HG03159 (cell line): ENCODE data around the gene BCAS3.
"Not testable (repeated sequence)": the region's sequence is repeated elsewhere in the genome, so short reads cannot be mapped to it uniquely, and the experiment has no call there.

Source experiments
- ATAC-seq: cut with Tn5 transposase; IDR thresholded peaks from one replicate; pipeline ENCODE4 v1.9.1; 2021; ENCODE audit warnings: mild to moderate bottlenecking, moderate library complexity; ENCODE audit not compliant: unreplicated experiment

BCAS3 gene

GRCh38 chr17:61352408-61352770, 674.7 kb downstream of the BCAS3 start:
- no peak for ATAC-seq

GRCh38 chr17:61352781-61353491, 675.3 kb downstream of the BCAS3 start:
- no peak for ATAC-seq

GRCh38 chr17:61353615-61354014, 676.0 kb downstream of the BCAS3 start:
- no peak for ATAC-seq

GRCh38 chr17:61354895-61355874, 677.5 kb downstream of the BCAS3 start:
- no peak for ATAC-seq

GRCh38 chr17:61357061-61357460, 679.4 kb downstream of the BCAS3 start:
- ATAC-seq: not testable (repeated sequence)

- not testable (repeated sequence) for ATAC-seq
Measured at GRCh38 chr17:61359513-61359912, 681.9 kb downstream of the BCAS3 start.

- no peak for ATAC-seq
Measured at GRCh38 chr17:61360318-61360943, 682.8 kb downstream of the BCAS3 start.

- ATAC-seq: no peak
Measured at GRCh38 chr17:61361084-61361483, 683.4 kb downstream of the BCAS3 start.

- ATAC-seq: no peak
Measured at GRCh38 chr17:61362396-61362795, 684.7 kb downstream of the BCAS3 start.

GRCh38 chr17:61362852-61363600, 685.4 kb downstream of the BCAS3 start:
- ATAC-seq: no peak

- no peak for ATAC-seq
Measured at GRCh38 chr17:61363601-61364462, 686.2 kb downstream of the BCAS3 start.

- no peak for ATAC-seq
Measured at GRCh38 chr17:61364463-61364846, 686.8 kb downstream of the BCAS3 start.

GRCh38 chr17:61366076-61366714, 688.5 kb downstream of the BCAS3 start:
- ATAC-seq: no peak

GRCh38 chr17:61366715-61367413, 689.2 kb downstream of the BCAS3 start:
- ATAC-seq: no peak

- no peak for ATAC-seq
Measured at GRCh38 chr17:61368049-61368831, 690.6 kb downstream of the BCAS3 start.

- no peak for ATAC-seq
Measured at GRCh38 chr17:61368832-61369450, 691.3 kb downstream of the BCAS3 start.

- ATAC-seq: no peak
Measured at GRCh38 chr17:61369751-61370150, 692.1 kb downstream of the BCAS3 start.

- ATAC-seq: no peak
Measured at GRCh38 chr17:61371179-61371578, 693.5 kb downstream of the BCAS3 start.
